ENCODE measurements around the gene GALT.

Gene GALT

DNA sequence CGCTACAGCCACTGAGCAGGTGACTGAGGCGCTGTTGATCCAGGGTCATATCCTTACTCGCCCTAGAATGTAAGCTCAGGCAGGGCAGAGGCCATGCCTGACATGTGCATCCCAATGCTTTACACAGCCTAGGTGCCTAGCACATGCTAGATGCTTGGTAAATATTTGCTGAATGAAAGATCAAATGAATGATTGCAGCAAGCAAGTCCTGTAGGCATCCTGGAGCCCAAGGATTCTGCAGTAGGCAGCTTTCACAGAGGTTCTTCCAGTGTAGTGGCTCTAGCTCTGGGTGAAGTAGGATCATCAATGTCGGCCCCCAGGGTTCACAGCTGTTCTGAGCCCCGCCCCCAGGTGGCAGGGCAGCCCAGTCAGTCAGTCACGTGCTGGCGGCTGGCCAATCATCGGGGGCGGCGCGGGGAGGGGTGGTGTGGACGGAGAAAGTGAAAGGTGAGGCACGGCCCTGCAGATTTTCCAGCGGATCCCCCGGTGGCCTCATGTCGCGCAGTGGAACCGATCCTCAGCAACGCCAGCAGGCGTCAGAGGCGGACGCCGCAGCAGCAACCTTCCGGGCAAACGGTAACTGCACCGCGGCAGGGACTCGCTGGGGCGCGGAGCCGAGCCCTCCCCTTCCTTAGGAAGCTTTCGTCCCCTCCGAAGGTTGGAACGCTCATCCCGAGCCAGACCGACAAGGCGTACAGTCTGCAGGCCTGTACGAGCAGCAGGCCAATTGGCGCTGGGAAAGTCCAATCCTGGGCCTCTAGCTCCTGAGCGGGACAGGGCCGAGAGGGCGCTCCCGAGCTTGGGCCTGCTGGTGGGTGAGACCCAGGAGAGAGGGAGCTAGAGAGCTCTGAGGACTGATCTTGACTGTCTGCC, at the start of gene GALT:
Gene GALT (plus strand): TSS at position 465 of the 873 bp plus-strand sequence. CDS start 30 bp downstream, at position 495.
- peak; percentile 97 for DNase-seq (ENCODE audit: low read depth)

DNA sequence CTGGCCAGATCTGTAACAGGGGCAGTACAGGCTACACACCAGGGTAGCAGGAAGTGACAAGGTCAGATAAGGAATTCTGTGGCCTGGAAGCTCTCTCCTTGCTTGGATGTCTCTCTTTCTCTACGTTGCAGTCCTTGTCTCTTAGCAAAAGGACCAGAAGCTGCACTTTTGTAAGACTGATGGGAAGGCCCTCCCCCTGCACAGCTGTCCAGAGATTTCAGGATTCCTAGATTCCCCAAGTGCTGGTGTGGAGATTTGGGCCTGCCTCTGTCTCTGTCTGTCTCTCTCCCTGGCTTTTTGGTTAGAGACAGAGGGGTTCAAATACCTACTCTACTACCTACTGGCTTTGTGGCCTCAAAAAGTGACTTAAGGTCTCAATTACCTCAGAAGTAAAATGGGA, 46.9 kb upstream of the GALT start:
- DNase-seq (ENCODE audit: low read depth): no peak

DNA sequence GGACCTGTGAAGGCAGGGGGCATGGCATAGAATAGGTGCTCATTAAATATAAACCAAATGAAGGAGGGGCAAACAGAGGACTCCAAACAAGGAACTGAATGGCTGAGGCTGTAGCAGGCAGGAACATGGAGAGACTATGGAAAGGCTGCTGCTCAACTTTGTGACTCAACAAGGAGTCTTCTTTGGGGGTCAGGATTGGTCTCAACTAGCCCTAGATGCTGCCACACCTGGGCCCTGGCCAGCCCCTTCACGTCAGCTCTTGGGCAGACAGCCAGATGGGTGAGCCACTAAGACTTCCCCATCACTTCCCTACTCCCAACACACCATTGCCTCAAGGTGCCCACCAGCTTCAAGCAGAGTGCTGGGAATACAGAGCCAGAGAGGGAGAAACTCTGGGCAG, 45.6 kb upstream of the GALT start:
- no peak for DNase-seq (ENCODE audit: low read depth)

DNA sequence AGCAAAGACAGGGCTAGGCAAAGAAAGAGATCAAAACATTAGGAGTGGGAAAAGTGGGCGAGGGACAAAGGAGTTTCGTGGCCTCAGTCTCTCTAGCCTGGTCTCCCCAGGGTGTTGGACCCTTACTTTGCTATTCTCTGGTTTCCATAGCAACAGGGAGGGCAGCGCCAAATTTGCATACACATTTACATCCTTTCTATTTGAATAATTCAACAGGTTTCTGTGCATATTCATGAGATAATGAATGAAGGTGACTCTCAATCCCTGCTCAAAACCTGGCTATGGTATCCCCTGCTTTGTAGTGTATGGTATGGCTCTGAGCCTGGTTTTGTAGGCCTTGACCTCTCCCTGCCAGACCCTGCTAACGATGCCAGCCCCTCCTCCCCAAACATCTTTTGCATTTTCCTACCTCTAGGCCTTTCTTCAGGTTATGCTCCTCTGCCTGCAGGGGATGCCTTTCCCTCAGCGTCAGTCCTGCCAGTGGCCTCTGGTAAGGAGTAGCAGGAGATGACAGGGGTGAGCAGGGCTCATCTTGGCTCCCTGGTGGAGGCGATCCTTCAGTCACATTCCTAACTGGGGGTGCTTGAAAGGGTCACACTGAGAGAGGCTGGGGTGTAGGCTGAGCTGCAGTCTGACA, 44.4 kb upstream of the GALT start:
- DNase-seq (ENCODE audit: low read depth): no peak

DNA sequence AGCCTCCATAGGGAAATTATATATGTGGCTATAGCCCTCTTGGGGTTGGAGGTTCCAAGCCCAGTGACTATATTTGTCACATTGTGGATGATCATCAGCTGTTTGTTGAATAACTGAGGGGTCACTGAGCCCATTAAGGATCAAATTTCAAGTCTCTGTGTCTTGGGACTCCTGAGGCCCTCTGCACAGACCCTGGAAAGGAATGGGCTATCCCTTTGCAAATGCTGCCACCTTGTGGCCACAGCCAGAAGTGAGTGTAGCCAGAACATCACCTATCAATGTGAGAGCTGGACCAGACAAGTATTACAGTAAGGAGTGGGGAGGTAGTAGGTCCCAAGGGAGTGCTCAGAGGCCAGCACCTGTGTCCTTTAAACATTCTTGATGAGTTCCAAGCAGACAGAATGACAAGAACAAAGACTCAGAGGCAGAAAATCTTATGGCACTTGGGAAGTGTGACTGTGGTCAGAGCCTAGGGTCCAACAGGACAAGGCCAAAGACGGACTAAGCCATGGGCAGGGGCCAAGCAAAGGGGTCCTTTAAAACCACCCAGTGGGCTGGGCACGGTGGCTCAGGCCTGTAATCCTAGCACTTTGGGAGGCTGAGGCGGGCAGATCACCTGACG, 42.8 kb upstream of the GALT start:
- DNase-seq (ENCODE audit: low read depth): peak; percentile 70

DNA sequence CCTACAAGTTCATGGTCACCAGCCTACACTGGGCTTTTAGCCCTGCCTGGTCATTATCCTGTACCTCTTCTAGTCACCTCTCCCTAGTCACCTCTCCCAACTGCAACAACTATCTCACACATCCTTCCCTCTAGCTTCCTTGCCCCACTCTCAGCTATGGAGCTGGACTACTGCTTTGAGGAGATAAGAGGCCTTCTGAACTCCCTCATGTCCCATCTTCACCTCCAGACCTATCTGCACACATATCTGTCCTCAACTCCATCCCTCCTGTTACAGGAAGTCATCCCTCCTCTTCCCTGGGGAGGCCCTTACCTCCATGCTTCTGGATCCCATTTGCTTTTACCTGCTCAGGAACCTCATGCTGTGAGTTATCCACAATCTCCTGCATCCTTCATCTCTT, 40.3 kb upstream of the GALT start:
- DNase-seq (ENCODE audit: low read depth): no peak

DNA sequence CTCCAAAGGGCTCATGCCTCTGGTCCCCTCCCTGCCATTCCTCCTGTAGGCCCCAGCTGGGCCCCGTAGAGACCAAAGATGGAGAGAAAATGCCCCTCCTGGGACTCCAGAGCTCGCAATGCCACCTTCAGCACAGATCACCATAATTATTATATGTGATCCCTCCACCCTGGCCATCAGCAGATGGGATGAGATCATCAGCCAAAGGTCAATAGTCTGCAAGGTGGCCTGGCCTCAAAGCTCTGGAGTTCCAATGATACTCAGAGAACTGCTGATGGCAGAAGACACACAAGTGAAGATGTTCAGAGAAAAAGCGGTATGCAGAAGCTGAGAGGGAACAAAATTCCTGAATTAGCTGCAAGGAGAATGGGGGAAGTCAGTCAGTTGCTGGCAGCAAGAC, 39.6 kb upstream of the GALT start:
- no peak for DNase-seq (ENCODE audit: low read depth)

DNA sequence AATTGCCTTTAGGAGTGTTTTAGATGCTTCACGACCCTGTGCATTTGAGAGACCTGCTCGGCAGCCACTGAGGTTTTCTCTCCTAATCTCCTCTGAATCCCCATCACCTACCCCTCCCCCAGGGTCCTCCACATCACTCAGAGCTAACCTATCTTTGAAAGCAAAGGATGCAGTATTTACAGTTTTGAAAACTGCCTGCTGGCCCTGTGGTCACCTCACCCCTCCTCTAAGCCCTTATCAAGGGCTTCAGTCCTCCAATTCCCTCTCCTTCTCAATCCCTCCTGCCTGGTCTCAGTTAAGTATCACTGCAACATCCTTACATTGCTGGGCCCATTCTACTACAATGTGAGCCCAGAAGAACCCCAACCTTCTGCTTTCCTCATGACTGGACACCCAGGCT, 39.1 kb upstream of the GALT start:
- no peak for DNase-seq (ENCODE audit: low read depth)

DNA sequence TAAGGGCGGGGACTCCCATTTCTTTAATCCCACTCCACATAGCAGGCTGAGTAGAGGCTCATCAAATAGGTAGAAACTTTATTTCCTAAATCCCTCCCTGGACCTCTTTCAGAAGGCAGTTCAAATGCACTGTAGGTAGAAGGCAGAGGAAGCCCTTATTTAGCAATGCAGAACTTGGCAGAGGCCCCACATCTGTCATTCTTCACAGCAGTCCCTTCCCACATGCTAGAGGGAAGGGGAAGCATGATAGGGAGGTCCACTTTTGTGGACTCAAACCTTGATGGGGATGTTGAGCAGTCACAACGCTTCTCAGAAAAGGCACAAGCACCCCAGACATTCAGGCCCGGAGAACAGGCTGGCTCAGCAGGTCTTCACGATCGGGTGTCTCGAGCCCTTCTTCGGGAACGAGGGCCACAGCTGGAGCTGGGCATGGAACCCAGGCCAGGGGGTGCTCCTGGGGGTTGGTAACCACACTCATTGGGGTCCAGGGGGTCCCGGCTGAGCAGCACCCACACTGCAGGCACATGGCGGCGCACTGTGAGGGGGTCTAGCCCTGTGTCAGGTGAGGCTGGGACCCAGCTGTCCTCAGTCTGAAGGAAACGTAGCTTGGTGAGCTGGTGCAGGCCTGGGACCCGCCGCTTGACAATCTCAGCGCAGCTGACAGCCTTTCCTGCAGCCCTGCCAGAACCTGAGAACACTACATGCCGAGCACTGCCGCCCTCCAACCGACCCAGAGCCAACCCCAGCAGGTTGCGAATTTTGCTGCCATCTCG, 35.9 kb upstream of the GALT start:
- DNase-seq (ENCODE audit: low read depth): no peak

DNA sequence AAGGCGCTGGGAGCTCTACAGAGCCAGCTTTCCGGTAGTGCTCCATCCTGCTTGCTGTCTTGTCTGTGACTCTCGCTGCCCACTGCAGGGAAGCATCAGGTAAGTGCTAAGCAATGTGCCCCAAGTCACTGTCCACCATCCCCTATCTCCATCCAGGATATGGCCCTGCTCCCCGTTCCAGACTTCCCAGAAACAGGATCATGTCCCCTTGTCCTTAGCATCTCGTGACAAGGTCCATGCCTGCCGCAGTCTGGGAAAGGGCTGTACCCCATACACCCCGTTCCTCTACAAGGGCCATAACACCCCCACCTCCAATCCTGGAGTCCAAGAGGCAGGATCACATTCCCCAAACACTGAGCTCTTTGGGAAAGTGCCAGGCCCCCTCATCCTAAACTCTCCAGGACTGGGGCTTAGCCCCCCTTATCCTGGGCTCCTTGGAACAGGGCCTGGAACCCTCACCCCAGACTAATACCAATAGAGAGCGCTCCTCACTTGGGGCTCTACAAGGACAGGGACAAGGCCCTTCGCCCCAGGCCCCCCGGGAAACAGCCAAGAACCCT, 35.1 kb upstream of the GALT start:
- DNase-seq (ENCODE audit: low read depth): no peak

DNA sequence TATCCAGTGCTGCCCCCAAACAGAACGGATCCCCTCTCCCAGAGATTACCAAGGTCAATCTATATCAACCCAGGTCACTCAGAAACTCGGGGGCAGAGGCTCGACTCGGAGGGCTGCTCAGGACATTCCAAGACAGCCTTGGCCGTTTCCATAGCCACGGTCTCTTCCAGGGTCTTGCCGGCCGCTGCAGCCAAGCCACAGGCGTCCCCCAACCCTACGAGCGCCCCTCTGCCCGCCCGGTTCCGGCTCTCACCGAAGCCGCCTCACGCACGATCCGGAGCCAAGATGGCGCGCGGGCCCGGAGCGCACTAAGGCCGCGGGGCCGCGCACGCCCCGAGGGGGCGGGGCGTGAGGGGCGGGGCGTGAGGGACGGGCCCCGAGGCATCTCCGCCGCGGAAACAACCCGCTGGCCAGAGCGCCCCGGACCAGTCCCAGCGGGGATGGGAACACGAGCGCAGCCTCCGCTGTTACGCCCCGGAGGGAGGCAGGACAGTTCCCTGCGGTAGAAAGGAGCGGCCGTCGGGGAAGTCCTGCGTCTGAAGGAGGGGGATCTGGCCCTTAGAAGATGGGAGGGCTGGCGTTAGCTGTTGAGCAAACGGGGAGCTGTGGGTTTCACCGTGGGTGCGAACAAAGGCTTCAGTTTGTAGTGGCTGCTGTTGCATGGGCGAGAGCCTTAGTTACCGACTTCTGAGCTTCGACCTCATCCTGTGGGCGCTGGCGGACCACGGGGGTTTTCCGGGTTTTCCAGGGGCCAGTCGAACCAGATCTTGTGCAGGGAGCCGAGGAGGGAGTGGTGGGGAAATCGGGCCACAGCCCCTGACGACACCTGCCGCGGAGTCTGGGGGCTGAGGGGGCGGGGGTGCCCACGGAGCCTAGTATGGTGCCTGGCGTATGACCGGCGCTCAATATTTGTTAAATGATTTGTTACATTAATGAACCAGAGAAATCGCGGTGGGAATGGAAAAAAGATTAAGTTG, 34.4 kb upstream of the GALT start, which contains the start of gene RPP25L:
Gene RPP25L (minus strand): TSS at position 287 of the 977 bp plus-strand sequence. CDS start 801 bp downstream, outside the sequence.
- peak; percentile 72 for DNase-seq (ENCODE audit: low read depth)

DNA sequence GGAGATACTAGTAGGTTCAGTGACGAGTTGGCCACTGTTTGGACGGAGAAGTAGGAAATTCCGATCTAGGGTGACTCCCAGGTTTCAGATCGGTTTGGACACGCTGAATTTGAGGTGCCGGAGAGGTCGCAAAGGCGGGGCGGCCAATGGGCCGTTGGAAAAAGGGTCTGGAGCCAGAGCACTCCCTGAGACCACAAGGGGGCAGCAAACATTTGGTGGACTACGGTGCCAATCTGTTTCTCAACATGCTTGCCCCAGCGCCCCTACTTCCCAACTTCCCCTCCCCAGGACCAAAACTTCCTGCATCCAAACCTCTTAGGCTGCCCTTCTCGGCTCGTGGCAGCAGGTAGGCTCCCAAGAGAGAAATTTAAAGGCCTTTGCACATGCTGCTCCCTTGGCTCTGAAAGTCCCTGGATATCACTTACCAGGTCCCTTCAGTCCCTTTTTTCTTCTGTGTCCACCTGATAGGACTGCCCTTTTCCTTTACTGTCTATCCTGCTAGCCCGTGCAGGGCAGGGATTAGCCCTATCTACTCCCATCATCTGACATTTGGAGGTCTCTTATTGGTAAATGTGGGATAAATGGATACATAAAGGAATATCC, 33.6 kb upstream of the GALT start:
- DNase-seq (ENCODE audit: low read depth): peak; percentile 50

DNA sequence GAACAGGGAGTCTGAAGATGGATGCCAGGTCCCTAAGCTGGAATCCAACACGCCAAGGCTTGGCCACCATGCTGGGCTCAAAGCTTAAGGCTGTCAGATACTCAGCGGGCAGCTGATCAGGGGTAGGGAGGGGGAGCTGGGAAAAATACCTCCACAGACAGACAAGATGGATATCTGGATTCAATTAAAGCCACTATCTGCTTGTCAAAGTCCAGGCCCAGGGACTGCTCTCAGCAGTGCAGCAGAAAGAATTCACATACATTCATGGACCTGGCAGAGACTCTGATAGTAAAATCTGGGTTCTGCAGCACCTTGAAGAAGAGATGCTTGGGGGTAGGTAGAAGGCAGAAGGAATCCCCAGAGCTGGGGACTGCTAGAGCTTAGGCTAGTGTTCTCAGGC, 31.3 kb upstream of the GALT start:
- no peak for DNase-seq (ENCODE audit: low read depth)

DNA sequence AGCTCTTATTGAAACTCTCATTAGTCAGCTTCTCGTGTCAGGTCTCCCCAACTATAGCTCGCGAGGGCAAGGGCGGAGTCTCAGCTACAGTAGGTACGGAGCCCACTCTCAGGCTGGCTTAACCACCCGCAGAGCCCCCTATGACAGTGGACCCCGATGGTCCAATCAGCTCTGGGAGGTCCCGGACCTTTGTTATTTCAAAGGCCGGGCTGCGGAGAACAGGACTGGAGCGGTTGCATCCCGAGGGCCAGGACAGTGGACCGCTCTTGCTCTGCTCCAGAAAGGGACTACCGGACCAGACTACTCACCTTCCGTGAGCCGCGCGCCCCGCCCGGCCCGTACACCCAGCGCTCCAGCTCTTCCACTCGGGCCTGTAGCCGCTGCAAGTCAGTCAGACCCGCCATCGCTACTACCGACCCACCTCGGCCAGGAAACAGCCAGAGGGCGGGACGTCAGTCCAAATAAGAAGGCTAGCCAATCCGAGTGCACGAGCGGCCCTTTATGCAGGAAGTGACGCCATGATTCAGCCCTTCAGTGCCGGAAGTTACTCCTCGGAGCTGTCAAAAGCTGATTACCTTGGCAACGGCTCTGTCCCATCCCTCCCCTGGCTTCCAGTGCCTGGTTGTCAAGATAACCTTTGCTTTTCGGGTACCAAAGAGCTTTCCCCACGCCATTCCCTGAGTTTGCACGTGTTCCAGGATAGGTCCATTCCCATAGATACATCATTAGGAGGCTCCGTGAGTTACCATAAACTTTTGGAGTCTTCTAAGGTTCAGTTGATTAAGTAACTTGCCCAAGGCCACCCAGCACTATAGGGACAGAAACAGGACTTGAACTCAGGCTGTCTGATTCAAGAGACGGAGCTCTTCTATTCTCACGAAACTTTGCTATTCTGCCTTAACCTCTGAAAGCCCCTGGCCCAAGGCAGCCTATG, 26.1 kb upstream of the GALT start, which contains the start of gene DCTN3:
Gene DCTN3 (minus strand): TSS at position 435 of the 934 bp plus-strand sequence. CDS start 31 bp downstream, at position 404.
- DNase-seq (ENCODE audit: low read depth): peak; percentile 86

DNA sequence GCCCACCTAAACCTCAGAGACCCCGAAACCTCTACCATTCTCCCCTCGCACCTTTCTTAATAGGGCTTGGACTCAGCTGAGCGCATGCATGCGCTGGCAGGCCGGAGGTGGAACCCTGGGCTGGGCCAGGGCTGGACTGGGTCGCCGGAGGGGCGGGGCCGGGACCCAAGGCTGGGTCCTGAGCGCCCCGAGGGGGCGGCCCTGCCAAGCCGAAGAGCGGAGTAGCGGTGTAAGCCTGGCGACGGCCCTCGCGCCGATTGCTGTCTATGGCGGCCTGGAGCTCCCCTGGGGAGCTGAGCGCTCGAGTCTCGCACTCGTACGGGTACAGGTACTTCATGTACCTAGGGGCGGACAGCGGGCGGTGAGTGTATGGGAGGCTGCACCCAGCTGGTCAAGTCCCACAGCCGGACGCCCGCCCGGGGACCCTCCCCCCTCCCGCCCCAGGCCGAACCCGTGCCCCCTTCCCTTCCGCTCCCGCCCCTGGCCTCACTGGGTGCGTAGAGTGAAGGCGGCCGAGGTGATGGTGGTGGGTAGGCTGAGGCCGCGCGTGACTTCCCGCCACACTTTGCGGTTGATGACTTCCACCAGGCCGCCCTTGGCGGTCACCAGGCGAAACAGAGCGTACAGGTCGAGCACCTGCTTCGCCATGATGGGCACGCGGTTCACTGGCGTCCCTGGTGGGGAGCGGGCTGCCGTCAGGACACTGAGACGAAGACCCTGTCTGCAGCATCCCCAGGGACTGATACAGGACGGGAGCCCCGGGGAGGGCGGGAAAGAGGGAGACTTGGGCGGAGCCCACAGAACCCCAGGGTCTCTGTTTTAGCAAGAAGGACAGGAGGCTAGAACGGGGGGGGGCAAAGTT, 22.9 kb upstream of the GALT start:
- no peak for DNase-seq (ENCODE audit: low read depth)

DNA sequence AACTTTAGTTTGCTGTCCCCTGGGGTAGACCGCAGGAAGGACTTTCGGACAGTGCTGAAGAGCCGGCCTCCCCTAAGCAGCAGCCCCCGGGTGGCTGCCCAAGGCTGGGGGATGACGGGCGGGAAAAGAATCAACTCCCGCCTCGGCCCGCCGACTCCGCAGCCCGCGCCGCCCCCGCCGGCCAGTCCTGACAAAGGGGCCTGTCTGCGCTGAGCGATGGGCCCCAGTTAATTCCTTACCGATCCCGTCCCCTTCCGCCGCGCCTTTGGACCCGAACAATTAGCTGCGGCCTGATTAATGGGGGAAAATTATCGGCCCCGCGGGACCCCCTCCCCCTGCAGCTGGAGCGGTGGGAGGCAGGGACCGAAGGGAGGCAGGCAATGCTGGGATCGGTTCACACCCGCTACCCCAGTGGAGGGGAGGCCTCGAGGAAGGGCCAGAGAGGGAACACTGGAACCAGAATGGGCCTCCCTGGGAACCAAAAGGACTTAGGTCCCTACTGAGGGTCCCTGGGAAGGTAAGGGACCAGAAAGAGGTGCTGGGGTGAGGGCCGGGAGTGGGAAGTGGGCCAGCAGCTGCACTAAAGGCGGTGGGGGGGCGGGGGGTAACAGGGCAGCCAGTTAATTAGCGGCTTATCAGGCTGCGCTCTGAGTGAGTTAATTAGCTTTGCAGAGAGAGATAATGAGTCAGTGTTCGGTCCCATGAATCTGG, 21.8 kb upstream of the GALT start:
- DNase-seq (ENCODE audit: low read depth): no peak

DNA sequence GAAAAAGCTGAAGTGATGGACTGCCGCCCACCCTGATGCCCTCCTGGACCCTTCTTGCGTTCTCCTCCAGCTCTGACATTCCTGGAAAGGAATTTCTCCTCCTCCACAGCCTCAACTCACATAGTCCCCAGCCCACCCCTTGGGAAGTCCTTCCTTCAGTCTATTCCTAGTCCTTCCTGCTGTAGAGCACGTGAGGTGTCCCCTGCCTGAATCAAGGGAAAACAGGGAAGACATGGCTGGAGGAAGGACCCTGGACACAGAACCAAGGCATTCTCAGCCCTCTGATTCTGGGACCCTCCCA, 21.3 kb upstream of the GALT start:
- DNase-seq (ENCODE audit: low read depth): no peak
